GM21717 (cell line): ENCODE results near the gene WIZ.
"Not testable (repeated sequence)": the region's sequence is repeated elsewhere in the genome, so short reads cannot be mapped to it uniquely, and the experiment has no call there.

Source experiments
- ATAC-seq: cut with Tn5 transposase; IDR thresholded peaks from one replicate; pipeline ENCODE4 v1.9.1; 2021; ENCODE audit warnings: mild to moderate bottlenecking, moderate library complexity; ENCODE audit not compliant: unreplicated experiment

The WIZ gene

GRCh38 chr19:15449620-15450527 is at the start of gene WIZ:
TSS of gene WIZ (minus strand) at chr19:15449956. CDS start at chr19:15448307, 1,649 bp downstream.
- ATAC-seq: no peak

GRCh38 chr19:15498910-15499309 is 49.2 kb upstream of the WIZ start:
- ATAC-seq: no peak

GRCh38 chr19:15498156-15498858 is 48.6 kb upstream of the WIZ start:
- ATAC-seq: no peak

GRCh38 chr19:15495151-15495550 is 45.4 kb upstream of the WIZ start:
- ATAC-seq: no peak

- ATAC-seq: no peak
Observed at GRCh38 chr19:15488489-15489226, 38.9 kb upstream of the WIZ start.

- no peak for ATAC-seq
Observed at GRCh38 chr19:15487038-15487437, 37.3 kb upstream of the WIZ start.

GRCh38 chr19:15485768-15486167 is 36.0 kb upstream of the WIZ start:
- not testable (repeated sequence) for ATAC-seq

GRCh38 chr19:15480996-15481395 is 31.2 kb upstream of the WIZ start:
- ATAC-seq: not testable (repeated sequence)

GRCh38 chr19:15479391-15480345 is 29.9 kb upstream of the WIZ start, which contains the start of gene PGLYRP2:
TSS of gene PGLYRP2 (minus strand) at chr19:15479501. CDS start at chr19:15479371, 130 bp downstream.
- ATAC-seq: no peak

- no peak for ATAC-seq
Observed at GRCh38 chr19:15476325-15476724, 26.6 kb upstream of the WIZ start.

- ATAC-seq: no peak
Observed at GRCh38 chr19:15475611-15476010, 25.9 kb upstream of the WIZ start.

GRCh38 chr19:15475169-15475568 is 25.4 kb upstream of the WIZ start:
- ATAC-seq: no peak

- ATAC-seq: not testable (repeated sequence)
Observed at GRCh38 chr19:15473821-15474220, 24.1 kb upstream of the WIZ start.

- ATAC-seq: no peak
Observed at GRCh38 chr19:15471639-15472101, 21.9 kb upstream of the WIZ start.

- no peak for ATAC-seq
Observed at GRCh38 chr19:15469513-15470297, 19.9 kb upstream of the WIZ start.

GRCh38 chr19:15468675-15469512 is 19.1 kb upstream of the WIZ start:
- no peak for ATAC-seq

GRCh38 chr19:15467734-15468214 is 18.0 kb upstream of the WIZ start:
- no peak for ATAC-seq
